Mammary epithelial cell (primary cell): ENCODE results near the gene RPP14.

Source experiments
- EZH2 ChIP-seq: IDR thresholded peaks from 2 replicates; pipeline ENCODE4 v1.6.1; 2012; ENCODE audit warnings: low read length, inconsistent platforms, borderline replicate concordance
- TF ChIP-seq, protein P1 (sequence below), 2 donors: IDR thresholded peaks in 1 of 2; conservative IDR thresholded peaks in 1 of 2; 2 replicates each; pipeline ENCODE4 v1.5.1; 2011 to 2012; ENCODE audit warnings: inconsistent platforms in 2 of 2, low read length in 2 of 2, mild to moderate bottlenecking in 2 of 2, control low read depth in 1 of 2, low read depth in 1 of 2; ENCODE audit not compliant: insufficient read depth in 1 of 2; ENCODE audit errors: extremely low read depth in 1 of 2

- TF ChIP-seq, protein P1, sequence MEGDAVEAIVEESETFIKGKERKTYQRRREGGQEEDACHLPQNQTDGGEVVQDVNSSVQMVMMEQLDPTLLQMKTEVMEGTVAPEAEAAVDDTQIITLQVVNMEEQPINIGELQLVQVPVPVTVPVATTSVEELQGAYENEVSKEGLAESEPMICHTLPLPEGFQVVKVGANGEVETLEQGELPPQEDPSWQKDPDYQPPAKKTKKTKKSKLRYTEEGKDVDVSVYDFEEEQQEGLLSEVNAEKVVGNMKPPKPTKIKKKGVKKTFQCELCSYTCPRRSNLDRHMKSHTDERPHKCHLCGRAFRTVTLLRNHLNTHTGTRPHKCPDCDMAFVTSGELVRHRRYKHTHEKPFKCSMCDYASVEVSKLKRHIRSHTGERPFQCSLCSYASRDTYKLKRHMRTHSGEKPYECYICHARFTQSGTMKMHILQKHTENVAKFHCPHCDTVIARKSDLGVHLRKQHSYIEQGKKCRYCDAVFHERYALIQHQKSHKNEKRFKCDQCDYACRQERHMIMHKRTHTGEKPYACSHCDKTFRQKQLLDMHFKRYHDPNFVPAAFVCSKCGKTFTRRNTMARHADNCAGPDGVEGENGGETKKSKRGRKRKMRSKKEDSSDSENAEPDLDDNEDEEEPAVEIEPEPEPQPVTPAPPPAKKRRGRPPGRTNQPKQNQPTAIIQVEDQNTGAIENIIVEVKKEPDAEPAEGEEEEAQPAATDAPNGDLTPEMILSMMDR (conservative IDR thresholded peaks at IDR 0.05 in 1 of 2, IDR thresholded peaks at IDR 0.05 in 1 of 2; ENCODE audit: extremely low read depth in 1 of 2, insufficient read depth in 1 of 2, low read depth in 1 of 2, low read length in 2 of 2) = no peak
- no peak for TF ChIP-seq EZH2
These were observed 39.4 kb downstream of the RPP14 start for GRCh38 chr3:58345457-58345856.
